ENCODE measurements around the gene DDN. TPM values are rescaled to one million over a fixed set of nuclear protein-coding genes. Genes with fewer than 3 reads are reported as not detected.

Gene DDN
- total RNA-seq, 1 experiment from 2014 or later = 3.5 TPM

DNA sequence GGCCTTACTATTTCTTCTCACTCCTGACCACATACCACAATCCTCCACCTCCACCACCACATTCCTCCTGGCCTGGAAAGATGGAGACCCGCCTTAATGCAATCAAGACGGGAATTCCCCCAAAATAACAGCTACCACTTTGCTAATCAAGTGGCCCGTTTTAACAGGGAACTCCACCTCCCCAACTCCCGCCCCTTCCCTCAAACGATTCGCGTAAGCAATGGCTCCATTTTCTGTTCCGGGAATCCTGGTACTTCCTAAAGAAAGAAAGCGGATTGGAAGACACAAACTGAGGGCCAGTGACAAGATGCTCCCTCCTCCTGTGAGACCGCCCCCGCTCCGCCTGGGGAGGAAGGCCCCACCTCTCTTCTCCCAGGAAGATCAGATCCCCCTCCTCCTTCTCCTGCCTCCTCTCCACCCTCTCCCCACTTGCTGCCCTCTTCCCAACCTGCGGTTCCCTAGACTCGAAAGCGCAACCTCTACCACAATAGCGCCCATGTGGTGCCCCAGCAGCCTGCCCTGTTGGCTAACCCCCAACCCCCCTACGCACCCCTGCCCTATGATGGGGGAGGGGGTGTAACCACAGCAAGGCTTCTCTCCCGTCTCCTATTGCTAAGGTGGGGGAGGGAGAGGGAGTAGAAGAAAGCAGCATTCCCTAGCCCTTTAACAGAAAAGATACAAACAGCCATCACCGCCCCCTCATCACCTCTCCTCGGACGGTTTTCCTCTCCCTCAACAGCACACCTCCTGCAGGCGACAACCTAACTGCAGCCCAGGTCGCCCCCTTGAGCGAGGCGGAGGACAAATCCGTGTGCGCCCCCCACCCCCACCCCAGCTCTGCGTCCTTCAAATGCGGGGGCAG lies 42.7 kb downstream of the DDN start:
- H3F3A ChIP-seq (ENCODE audit: low read length, unreplicated experiment) = no peaks in the 10 kb centered on the region
- peak overlapping the region; percentile 61 for H3K27ac ChIP-seq (ENCODE audit: low read length)
- peak overlapping the region; percentile 96 for H3K4me3 ChIP-seq (ENCODE audit: low read length)
- ATAC-seq (peak; percentile 72), DNase-seq (peak; percentile 95)
- TSS peak; percentile 68 for BruUV-seq (replicated peaks)
- peaks cover 20% of the 10 kb centered on the region for H3K4me1 ChIP-seq (ENCODE audit: insufficient read depth, low read length)
- POLR2A ChIA-PET (ENCODE audit: unreplicated experiment) = interaction anchor here (0.6 kb wide), 2 partner anchors 62 to 142 kb away, joined by 4 to 10 read pairs; no protein-coding TSS in a partner anchor
- peaks cover 33% of the 10 kb centered on the region; the same call in 1 of the 2 replicates for H3K36me3 ChIP-seq (ENCODE audit: low read depth, low read length)
- H3K27me3 ChIP-seq (ENCODE audit: low read length) = no peaks in the 10 kb centered on the region
- peaks cover 56% of the 10 kb centered on the region for H3K79me2 ChIP-seq (ENCODE audit: low read length)
- TF ChIP-seq, protein P1, sequence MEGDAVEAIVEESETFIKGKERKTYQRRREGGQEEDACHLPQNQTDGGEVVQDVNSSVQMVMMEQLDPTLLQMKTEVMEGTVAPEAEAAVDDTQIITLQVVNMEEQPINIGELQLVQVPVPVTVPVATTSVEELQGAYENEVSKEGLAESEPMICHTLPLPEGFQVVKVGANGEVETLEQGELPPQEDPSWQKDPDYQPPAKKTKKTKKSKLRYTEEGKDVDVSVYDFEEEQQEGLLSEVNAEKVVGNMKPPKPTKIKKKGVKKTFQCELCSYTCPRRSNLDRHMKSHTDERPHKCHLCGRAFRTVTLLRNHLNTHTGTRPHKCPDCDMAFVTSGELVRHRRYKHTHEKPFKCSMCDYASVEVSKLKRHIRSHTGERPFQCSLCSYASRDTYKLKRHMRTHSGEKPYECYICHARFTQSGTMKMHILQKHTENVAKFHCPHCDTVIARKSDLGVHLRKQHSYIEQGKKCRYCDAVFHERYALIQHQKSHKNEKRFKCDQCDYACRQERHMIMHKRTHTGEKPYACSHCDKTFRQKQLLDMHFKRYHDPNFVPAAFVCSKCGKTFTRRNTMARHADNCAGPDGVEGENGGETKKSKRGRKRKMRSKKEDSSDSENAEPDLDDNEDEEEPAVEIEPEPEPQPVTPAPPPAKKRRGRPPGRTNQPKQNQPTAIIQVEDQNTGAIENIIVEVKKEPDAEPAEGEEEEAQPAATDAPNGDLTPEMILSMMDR (conservative IDR thresholded peaks at IDR 0.05; ENCODE audit: low read depth, low read length) = no peak
- TF ChIP-seq EZH2 (IDR thresholded peaks at IDR 0.05; ENCODE audit: low read length, unreplicated experiment) (no peak), EZH2phosphoT487 (IDR thresholded peaks at IDR 0.05; ENCODE audit: borderline replicate concordance, low read length) (no peak)
- H2AFZ ChIP-seq (ENCODE audit: low read length) = peak overlapping the region; percentile 91
- H3K4me2 ChIP-seq (ENCODE audit: low read length) = peak overlapping the region; percentile 88
- CTCF ChIA-PET = interaction anchor here (0.6 kb wide), 1 partner anchor 23 kb away, joined by 3 read pairs; no protein-coding TSS in a partner anchor
- H3K9me3 ChIP-seq (ENCODE audit: low read length) = no peaks in the 10 kb centered on the region
- H3K9me2 ChIP-seq (replicated peaks; ENCODE audit: low read length) = no peaks in the 10 kb centered on the region
- peak overlapping the region; percentile 89 for H3K9ac ChIP-seq (ENCODE audit: low read length)
- intact Hi-C loops (cut with micrococcal nuclease) = no loop called here
- H4K20me1 ChIP-seq (ENCODE audit: low read length) = peaks cover 41% of the 10 kb centered on the region

DNA sequence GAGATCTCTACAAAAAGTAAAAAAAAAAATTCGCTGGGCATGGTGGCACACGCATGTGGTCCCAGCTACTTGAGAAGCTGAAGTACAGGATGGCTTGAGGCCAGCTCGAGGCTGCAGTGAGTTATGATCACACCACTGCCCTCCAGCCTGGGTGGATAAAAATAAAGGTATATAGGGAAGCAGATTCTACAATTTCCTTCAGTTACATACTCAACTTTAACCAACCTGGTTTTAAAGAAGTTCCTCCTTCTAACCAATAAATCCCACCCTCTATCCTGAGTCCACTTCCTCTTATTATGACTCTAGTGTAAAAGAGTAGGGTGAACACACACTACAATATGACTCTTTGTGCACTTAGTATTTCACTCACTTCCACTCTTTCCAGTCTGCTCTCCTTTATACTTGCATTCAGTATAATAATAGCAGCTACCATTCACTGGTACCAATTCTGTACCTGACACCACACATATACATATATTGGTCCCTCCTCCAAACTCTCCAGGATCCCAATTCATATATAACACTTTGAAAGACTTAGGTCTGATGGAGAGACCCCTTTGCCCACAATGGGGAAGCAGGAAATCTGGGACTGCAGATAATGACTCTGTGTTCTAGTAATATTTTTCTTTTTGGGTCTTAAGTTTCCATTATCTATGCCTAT lies 44.2 kb downstream of the DDN start:
- ATAC-seq (no peak), DNase-seq (no peak)
- Histone ChIP-seq H3K4me1 (ENCODE audit: insufficient read depth, low read length) (peaks cover 12% of the 10 kb centered on the region), H3K79me2 (ENCODE audit: low read length) (peaks cover 71% of the 10 kb centered on the region), H3K9me2 (replicated peaks; ENCODE audit: low read length) (no peaks in the 10 kb centered on the region), H3K36me3 (ENCODE audit: low read depth, low read length) (peaks cover 33% of the 10 kb centered on the region; the same call in 1 of the 2 replicates), H3K4me2 (ENCODE audit: low read length) (peak overlapping the region; percentile 88), H3K4me3 (ENCODE audit: low read length) (peak overlapping the region; percentile 96), H2AFZ (ENCODE audit: low read length) (no peak overlapping the region), H3K9me3 (ENCODE audit: low read length) (no peaks in the 10 kb centered on the region), H3F3A (ENCODE audit: low read length, unreplicated experiment) (no peaks in the 10 kb centered on the region), H3K27me3 (ENCODE audit: low read length) (no peaks in the 10 kb centered on the region), H3K27ac (ENCODE audit: low read length) (no peak overlapping the region), H4K20me1 (ENCODE audit: low read length) (peaks cover 41% of the 10 kb centered on the region), H3K9ac (ENCODE audit: low read length) (no peak overlapping the region)
- ChIA-PET POLR2A (ENCODE audit: unreplicated experiment) (no interaction called here), CTCF (no interaction called here)
- TF ChIP-seq, protein P1 (conservative IDR thresholded peaks at IDR 0.05; ENCODE audit: low read depth, low read length) = no peak
- no peak for TF ChIP-seq EZH2 (IDR thresholded peaks at IDR 0.05; ENCODE audit: low read length, unreplicated experiment)
- TF ChIP-seq EZH2phosphoT487 (IDR thresholded peaks at IDR 0.05; ENCODE audit: borderline replicate concordance, low read length) = no peak
- no TSS peak for BruUV-seq (replicated peaks)
- intact Hi-C loops (cut with micrococcal nuclease) = no loop called here

All from PC-3 (cell line).